Activated CD8-positive, alpha-beta memory T cell treated with anti-CD3 and anti-CD28 coated beads, Interleukin-2, amount 50 U/mL, for 24 hours (primary cell): Measurements from ENCODE around the gene FRMD3.
"Not testable (repeated sequence)": the region's sequence is repeated elsewhere in the genome, so short reads cannot be mapped to it uniquely, and the experiment has no call there.

Experiments used
- DNase-seq: peaks from one replicate; pipeline ENCODE4 v3.0.0-alpha.2; 2020; ENCODE audit errors: extremely low read depth

The FRMD3 gene

DNA sequence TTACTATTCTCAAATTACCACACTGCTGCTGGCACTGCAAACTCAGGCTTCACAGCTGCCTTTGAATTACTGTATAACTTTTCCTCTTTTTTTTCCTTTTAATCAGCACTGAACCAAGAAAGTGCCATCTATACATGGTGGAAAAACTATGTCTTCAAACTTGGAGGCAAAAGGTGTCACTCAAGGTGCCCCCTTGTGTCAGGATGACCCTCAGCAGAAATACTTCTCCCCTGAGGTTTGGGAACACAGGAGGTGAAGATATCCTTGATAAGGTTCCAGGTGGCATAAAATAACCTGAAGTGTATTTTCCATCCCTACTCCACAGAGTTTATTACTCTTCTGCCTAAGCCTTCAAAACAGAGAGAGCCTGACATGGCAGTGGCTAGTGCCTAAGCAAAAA is 14.5 kb downstream of the FRMD3 start:
- no peak for DNase-seq

DNA sequence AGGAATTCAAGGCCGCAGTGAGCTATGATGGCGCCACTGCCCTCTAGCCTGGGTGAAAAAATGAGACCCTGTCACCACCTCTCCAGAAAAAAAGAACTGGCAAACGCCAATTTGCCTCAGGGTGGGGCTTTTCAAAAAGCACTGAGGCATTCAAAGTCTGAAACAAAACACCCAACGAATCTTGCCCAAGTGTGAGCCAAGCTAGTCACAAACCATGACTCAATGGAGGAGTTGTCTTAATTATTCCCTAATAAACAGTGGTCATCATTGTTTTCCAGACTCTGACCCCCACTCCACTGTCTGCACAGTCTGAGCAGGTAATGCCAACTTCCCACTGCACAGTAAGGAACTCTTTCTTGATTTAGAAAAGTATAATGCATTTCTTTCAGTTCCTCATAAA is 16.8 kb downstream of the FRMD3 start:
- no peak for DNase-seq

DNA sequence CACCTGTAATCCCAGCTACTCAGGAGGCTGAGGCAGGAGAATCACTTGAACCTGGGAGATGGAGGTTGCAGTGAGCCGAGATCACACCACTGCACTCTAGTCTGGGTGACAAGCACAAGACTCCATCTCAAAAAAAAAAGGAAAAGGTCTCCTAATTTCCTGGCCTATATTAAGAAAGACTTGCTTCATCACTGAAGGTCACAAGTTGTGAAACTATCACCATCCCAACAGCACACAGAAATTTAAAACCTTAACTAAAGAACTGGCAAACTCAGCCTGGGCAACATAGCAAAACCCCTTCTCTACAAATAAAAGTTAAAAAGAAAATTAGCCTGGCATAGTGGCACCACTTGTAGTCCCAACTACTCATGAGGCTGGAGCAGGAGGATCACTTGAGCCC is 17.2 kb downstream of the FRMD3 start:
- DNase-seq: no peak

DNA sequence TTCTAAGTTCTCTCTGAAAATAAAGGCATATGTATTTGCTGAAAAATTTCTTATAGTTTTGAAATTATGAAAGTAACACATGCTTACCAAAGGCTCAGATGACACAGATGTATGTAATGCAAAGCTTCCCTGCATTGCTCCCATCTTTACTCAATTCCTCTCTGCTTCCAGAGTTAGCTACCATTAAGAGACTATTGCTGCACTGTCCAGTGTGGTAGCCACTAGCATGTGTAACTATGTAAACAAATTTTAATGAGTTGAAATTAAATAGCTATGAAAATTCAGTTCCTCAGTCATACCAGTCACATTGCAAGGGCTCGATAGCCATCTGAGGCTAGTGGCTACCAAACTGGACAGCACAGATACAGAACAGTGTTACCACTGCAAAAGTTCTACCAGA is 17.9 kb downstream of the FRMD3 start:
- no peak for DNase-seq

DNA sequence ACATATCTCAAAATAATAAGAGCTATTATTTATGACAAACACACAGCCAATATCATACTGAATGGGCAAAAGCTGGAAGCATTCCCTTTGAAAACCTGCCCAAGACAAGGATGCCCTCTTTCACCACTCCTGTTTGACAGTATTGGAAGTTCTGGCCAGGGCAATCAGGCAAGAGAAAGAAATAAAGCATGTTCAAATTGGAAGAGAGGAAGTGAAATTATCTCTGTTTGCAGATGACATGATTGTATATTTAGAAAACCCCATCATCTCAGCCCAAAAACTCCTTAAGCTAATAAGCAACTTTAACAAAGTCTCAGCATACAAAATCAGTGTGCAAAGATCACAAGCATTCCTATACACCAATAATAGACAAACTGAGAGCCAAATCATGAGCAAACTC is 20.2 kb downstream of the FRMD3 start:
- DNase-seq: not testable (repeated sequence)

DNA sequence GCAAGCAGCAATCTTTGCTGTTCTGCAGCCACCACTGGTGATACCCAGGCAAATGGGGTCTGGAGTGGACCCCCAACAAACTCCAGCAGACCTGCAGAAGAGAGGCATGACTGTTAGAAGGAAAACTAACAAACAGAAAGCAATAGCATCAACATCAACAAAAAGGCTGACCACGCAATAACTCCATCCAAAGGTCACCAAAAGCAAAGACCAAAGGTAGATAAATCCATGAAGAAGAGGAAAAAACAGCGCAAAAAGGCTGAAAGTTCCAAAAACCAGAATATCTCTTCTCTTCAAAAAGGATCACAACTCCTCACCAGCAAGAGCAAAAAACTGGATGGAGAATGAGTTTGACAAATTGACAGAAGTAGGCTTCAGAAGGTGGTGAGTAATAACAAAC is 23.4 kb downstream of the FRMD3 start:
- no peak for DNase-seq

DNA sequence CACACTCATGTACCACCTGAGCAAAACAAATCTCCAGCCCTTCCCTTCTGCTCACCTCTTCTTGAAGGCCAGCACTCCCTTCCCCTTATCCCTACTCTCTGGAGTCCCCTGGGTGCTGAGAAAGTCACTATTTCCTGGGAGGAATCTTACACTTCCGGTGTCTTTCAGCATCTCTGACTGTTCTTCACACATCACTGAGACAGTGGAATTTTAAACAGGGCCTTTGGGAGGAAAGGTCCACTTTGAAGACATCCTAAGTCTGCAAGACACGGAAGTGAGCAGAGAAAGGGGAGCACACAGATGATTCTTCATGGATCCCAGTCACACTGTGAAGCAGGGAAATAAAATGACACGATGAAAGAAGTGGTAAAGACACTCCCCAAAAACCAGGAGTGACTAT is 25.6 kb downstream of the FRMD3 start:
- no peak for DNase-seq

DNA sequence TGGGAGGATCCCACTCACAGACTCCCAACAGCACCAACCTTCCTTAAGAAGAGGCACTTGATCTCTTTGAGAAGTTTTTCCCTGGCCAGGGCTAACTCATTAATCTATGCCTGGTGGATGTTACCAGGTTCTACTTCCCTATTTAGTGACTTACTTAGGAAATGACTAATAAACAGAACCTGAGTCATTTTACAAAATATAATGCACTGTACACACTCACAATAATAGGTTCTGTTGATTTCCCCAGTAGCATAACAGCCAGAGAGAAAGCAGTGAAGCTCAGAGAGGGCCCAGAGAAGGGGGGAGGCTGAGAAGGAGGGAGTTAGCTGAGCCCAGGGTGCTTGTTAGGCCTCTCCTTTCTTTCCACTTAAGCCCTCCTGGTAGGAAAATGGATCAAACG is 27.1 kb downstream of the FRMD3 start:
- no peak for DNase-seq

DNA sequence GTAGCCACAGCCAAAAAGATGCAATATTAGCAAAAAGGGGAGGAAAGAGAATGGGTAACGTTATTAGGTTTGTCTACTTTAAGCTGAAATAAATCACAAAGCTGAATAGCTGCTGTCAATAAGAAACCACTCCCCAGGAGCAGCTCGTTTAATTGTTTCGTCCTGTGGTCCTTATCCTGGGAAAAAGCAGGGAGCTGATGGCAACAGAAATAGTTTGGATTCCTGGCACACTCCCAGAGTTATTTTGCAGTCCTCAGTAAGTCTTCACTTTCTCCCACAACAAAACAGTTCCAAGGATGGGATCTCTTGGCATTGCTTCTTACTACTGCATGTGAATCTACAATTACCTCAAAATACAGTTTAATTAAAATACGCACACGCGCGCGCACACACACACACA is 28.8 kb downstream of the FRMD3 start:
- DNase-seq: no peak

DNA sequence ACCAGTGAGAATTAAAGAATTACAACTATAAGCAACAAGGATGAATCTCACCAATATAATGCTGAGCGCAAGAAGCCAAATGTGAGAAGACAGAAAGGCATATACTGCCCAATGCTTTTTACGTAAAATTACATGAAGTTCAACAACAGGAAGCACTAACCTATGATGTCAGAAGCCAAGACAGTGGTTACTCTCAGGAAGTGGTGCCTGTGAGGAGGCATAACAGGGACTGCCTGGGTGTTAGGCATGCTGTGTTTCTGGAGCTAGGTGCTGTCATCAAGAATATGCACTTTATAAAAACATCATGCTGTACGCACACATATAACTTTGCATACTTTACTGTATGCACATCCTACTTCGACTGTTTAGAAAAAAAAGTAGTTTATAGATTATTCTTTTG is 30.1 kb downstream of the FRMD3 start:
- no peak for DNase-seq

DNA sequence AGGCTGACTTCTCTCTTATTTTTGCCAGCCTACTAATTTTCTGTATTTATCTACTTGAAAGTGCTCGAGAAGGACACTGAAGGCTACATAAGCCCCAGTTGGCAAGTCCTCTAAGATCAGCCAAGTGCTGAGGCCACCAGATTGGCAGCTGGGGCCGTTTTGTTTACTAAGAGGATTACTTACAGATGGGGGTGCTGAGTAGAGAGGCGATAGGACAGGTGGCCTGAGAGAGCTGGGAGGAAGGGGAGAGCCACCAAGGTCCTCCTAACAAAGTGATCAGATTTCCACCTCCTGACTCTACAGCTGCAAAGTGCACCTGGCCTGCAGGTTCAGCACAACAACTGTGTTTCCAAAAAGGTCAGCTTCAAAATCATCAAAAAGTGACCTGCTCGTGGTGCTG is 32.9 kb downstream of the FRMD3 start:
- DNase-seq: no peak

DNA sequence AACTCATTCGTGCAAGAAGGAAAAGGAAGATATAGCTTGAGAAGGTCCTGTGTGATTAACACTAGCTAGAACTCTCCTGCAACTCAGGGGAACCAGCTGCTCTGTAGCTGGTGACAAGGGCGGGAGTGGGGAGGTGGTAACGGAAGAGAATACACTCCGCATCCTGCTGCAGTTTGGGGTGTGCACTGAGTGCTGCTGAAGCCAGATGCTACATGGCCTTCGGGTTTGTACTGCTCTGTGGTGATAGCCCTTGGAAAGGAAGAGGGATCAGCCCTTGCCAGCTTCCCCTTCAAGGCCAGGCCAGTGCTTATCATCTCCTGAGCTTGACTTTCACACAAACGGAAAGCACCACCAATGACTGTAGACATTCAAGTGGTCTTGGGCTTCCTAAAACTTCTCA is 34.3 kb downstream of the FRMD3 start:
- no peak for DNase-seq

DNA sequence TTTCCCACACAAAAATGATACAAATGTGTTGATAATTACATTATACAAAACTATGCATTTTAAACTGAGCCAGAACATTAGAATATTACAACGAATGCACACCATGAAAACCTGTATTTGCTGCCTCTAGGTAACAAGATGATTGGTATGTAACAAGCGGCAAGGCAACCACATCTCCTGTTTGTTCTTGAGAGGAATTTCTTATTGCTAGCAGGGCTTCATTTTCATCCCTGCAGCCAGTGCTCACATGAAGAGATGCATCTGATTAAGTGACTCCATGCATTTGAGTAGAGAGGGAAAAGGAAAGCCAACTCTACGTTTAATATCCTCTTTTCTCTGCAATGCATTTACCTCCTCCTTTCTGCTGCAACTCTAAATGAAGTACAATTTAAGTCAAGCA is 36.6 kb downstream of the FRMD3 start:
- no peak for DNase-seq

DNA sequence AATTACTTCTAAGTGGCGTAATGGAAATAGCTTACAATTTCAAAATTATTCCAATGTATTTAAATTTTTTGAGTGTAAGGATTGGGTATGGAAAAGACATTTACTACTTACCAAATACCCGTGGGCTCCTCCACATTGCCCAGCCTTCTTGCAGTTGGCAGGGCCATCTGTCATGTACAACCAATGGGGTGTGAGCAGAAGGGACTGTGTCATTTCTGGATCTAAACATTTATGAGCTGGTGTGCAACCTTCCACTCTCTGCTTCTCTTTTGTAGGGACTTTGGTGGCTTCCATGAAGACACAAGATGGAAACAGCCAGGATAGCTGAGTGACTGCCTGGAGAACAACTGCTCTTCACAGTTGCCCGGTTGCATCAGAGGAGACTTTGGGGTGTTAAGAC is 40.8 kb downstream of the FRMD3 start:
- no peak for DNase-seq

DNA sequence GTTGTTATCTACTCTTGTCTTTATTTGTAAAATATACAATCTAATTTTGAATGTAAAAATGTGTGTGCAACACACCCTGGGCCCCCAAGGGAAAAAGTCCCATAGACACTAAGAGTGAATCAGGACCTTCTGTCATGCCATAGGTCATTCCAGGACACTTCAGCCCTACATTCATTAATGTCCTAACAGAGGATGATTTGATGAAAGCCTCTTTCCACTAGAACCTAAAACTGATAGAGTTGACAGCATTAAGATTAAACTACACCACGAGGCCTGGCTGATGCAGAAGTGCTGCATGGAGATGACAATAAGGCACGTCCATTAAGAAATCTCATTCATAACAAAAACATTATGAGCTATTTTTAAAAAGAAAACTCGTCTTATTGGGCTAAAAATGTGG is 46.2 kb downstream of the FRMD3 start:
- DNase-seq: no peak

DNA sequence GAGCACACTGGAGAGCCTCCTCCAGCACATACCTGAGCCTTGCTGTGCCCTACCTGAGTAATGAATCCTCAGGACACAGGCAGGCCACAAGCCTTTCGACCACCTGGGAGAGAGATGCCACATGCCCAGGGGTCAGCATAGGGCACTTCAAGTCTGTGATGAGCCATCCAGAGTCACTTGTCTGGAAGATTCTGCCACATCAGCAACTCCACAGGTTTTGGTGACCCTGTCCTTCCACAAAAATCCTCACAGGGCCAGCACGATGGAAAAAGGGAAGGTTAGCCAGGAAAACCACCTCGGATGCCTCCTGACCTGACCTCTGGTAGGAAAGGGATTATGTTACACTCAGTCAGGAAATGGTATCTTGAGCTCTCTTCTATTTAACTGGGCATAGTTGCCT is 46.8 kb downstream of the FRMD3 start:
- DNase-seq: no peak

DNA sequence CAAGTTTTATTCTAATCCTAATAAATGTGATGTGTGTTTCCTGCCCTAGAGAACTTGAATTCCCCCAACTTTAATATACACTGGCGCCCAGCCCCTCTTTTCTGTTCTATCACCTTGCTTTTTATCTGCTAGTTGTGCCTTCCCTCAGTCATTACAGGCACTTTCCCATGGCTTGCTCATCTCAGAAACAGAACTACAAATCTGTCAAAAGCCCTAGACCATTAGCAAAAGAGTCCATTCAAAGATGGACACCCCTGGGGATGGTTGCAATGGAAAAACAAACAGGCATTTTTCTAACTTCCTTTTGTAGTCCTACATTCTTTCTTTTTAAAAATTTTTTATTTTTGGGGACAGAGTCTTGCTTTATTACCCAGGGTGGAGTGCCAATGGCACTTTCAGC is 48.2 kb downstream of the FRMD3 start:
- DNase-seq: no peak

DNA sequence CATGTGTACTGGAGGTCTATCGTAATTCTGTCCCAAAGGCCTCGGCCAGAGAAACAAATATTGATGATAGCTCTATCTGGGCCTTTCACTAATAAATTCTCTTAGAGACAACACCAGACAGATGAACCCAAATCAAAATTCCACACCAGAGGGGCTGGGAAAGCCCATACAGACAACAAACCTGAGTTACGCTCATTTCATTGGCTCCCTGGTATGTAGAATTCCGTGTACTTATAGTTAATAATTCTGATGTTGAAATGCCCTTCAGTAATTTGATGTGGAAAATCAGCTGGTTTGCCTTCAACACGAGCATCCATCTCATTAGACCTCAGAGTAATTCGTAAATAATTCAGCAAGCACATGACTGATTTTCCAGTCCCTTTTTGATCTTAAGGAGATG is 53.2 kb downstream of the FRMD3 start:
- no peak for DNase-seq

DNA sequence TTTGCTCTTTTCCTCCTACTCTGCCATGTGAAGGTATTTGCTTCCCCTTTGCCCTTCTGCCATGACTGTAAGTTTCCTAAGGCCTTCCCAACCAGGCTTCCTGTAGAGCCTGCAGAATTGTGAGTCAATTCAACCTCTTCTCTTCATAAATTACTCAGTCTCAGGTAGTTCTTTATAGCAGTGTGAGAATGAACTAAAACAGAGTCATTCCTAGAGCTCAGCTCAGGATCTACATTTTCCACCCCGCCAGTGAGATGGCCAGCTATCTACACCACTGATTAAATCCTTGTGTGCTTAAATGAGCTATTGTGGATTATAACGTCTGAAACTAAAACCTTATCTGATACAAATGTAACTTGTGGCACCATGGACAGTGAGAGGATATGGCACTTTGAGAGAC is 55.0 kb downstream of the FRMD3 start:
- DNase-seq: no peak

DNA sequence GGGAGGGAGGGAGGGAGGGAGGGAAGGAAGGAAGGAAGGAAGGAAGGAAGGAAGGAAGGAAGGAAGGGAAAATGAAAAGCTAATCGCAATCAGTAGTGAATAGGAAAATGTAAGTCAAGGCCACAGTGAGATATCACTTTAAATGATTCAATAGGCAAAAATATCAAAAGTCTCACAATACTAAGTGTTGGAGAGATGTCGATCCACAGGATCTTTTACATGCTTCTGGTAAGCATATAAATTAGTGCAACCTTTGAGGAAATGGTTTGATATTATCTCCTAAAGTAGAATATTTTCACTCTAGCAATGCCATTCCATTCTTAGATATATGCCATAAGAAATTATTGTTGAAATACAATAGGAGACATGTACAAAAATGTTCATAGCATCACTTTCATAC is 58.4 kb downstream of the FRMD3 start:
- DNase-seq: no peak

DNA sequence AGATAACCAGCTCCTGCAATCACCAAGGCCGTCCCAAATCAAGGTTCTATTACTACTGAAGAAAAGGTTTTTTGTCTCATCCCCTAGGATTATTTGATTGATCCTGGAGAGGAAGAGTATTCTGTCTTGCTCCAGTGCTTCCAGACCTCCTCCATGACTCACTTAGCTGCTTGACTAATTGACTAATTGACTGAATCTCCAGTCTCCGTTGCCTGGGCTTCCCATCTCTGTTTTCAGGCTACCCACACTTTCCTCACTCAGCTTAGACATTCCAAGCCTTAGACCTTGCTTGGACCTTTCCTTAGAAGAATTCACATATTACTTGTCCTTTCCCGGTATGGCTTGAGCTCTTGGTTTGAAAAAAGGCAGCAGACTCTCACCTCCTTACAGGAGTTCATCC is 60.6 kb downstream of the FRMD3 start:
- no peak for DNase-seq

DNA sequence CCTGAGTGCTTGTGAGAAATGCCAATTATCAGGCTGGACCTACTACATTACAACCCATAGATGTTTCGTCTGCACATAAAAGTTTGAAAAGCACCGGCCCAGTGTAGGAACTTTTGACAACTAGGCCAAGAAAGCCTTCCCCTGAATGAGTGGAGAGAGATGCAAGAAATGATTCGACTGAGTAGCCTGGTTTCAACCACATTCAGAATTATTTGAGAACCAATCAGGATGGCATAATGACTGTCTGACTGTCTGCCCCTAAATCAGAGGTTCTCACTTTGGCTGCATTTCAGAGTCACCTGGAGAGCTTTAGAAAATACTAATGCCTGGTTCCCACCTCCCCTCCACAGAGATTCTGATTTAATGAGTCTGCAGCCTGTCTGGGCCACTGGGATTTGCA is 61.1 kb downstream of the FRMD3 start:
- no peak for DNase-seq

DNA sequence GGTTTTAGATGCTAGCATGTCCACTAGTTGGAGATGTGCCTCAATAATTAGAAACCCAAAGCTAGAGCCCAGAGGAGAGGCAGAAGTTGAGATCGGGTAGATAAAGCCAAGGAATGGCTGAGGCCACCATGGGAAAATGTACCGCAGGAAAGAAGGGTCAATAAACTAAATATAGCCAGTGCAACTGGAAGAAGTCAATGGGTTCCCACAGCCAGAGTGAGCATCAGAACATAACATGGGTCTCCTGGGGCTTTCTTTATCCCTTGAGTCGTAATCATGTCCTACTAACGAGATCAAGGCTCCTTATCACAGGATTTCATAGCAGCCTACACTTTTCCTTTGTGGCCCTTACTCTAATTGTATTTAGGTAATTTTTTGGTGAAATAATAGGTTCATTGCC is 61.7 kb downstream of the FRMD3 start:
- DNase-seq: no peak

DNA sequence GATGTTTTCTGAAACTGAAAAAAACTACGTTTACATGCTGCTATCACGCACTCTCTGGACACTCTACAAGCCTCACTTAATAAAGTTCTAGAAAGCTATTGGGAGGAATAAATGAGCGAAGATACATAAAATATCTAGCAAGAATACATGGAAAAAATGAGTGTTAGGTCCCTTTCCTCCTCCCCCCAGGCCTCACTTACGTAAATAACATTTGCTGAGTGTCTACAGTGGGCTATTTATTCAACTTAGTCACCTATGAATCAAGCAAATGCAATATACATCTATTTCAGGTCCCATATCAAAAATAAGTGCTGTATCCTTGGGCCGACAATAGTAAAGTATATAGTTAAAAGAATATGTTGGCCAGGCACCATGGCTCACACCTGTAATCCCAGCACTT is 62.5 kb downstream of the FRMD3 start:
- DNase-seq: no peak

DNA sequence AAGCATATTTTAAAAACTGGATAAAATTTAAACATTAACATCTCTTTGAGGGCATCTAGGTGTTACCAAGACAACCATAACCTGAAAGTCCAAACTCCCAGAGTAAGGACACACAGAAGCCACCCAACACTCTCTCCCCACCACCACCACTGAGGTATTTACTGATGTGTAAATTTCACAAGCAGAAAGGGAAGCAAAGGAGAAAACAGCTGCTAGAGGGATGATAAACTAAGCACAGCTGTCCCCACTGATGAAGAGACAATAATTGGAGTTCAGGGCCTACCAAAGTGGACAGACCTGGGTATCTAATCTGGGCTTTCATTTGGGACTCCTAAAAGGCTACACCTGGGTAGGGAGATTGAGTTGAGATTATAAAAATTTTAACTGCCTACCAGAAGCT is 63.6 kb downstream of the FRMD3 start:
- no peak for DNase-seq
